Measurements from ENCODE around the gene IFIT5.

DNA sequence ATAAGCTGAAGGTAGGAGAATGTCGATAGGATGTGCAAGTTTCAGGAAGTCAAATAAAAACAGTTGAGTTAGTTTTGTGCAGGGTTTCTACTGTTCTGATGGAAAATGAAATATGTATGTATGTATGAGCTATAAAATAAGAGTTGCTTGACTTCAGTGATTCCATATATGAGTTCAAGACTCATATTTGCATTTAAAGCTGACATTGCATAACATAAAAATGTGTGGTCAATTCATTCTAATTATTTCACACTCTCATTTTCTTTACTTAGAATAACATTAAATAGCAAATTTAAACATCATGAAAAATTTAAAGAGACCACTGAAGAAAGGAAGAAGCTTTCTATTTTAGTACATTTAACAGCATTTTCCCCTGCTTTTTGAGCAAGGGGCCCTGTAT lies 37.8 kb downstream of the IFIT5 start:
- TF ChIP-seq POLR2AphosphoS5 (IDR thresholded peaks at IDR 0.05) = no peak
- TF ChIP-seq, protein P1, sequence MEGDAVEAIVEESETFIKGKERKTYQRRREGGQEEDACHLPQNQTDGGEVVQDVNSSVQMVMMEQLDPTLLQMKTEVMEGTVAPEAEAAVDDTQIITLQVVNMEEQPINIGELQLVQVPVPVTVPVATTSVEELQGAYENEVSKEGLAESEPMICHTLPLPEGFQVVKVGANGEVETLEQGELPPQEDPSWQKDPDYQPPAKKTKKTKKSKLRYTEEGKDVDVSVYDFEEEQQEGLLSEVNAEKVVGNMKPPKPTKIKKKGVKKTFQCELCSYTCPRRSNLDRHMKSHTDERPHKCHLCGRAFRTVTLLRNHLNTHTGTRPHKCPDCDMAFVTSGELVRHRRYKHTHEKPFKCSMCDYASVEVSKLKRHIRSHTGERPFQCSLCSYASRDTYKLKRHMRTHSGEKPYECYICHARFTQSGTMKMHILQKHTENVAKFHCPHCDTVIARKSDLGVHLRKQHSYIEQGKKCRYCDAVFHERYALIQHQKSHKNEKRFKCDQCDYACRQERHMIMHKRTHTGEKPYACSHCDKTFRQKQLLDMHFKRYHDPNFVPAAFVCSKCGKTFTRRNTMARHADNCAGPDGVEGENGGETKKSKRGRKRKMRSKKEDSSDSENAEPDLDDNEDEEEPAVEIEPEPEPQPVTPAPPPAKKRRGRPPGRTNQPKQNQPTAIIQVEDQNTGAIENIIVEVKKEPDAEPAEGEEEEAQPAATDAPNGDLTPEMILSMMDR (IDR thresholded peaks at IDR 0.05) = no peak
